Activated T-cell treated with anti-CD3 and anti-CD28 coated beads, Interleukin-2, amount 50 U/mL, for 4 hours (primary cell): ENCODE data around the gene MDFI. TPM values are rescaled to one million over a fixed set of nuclear protein-coding genes. Genes with fewer than 3 reads are reported as not detected.

ENCODE experiments used
- ATAC-seq, 2 donors: fragments of 200-7000 bp; cut with Tn5 transposase; one replicate each; pipeline ENCODE4 v1.10.0; 2021
- DNase-seq: peaks from one replicate; pipeline ENCODE4 v3.0.0-alpha.2; 2020
- H3K27me3 Mint-ChIP-seq: one replicate; pipeline ENCODE4 v1.8.0; 2021; ENCODE audit warnings: low read depth, mixed read lengths
- H3K36me3 Mint-ChIP-seq: one replicate; pipeline ENCODE4 v1.8.0; 2022; ENCODE audit warnings: mixed read lengths; ENCODE audit not compliant: insufficient read depth
- H3K4me1 Mint-ChIP-seq: one replicate; pipeline ENCODE4 v1.8.0; 2021; ENCODE audit warnings: low read depth, mixed read lengths
- H3K4me3 Mint-ChIP-seq: one replicate; pipeline ENCODE4 v1.8.0; 2021; ENCODE audit warnings: mild to moderate bottlenecking, moderate library complexity, mixed read lengths
- H3K9me3 Mint-ChIP-seq: one replicate; pipeline ENCODE4 v1.8.0; 2021; ENCODE audit warnings: mixed read lengths
- total RNA-seq, 3 donors: library from RNA; stranded (reverse); gene quantifications; one replicate each; pipeline ENCODE4 v1.2.1, GENCODE V29; 2021

MDFI gene
- total RNA-seq, 3 donors from 2014 or later: 0.49 TPM; not detected in 2

DNA sequence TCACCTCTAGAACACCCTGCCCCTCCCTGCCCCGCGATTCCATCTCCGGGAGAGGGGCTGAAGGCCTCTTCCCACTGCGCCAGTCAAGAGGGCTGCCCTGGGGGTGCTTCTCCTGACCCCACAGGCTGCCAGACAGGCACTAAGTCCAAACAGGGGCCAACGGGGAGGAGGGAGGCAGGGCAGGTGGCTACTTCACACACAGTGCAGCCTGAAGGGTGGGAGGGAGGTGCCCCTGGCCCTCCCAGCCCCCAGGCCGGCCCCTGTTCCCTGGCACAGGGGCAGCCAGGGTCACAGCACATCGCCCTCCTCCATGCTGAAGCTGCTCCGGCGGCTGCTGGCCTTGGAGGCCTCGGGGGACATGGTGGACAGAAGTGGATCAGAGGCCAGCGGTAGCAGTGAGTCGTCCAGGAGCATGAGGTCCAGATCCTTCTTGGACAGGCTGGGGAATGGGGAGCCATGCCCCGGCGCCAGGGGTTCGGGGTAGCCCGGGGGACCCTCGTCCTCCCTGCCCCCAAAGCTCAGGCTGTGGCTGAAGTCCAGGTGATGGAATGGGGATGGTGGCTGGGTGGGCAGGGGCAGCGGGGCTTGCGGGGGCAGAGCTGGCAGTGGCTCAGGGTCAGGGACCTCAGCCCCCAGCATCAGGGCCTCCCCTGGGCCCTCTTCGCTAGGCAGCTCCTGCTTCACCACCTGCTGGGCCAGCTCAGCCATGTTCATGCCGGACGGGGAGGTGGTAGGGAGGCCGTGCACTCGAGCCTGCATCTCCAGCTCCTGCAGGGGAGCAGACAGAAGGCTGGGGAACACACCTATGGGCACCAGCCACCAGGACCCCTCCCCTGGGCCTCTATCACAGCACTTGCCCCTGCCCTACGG is 46.3 kb downstream of the MDFI start:
- Mint-ChIP-seq H3K4me3 (no peak overlapping the region), H3K36me3 (peaks cover 5% of the 10 kb centered on the region), H3K9me3 (no peaks in the 10 kb centered on the region), H3K27me3 (no peaks in the 10 kb centered on the region), H3K4me1 (peaks cover 9% of the 10 kb centered on the region)
- DNase-seq (no peak), ATAC-seq (no peak)

- Mint-ChIP-seq H3K9me3 (no peaks in the 10 kb centered on the region), H3K27me3 (no peaks in the 10 kb centered on the region), H3K4me1 (peaks cover 9% of the 10 kb centered on the region), H3K36me3 (peaks cover 5% of the 10 kb centered on the region), H3K4me3 (no peak overlapping the region)
- DNase-seq (no peak), ATAC-seq (no peak)
Measured at GRCh38 chr6:41685641-41686380, 47.5 kb downstream of the MDFI start.

- Mint-ChIP-seq H3K9me3 (no peaks in the 10 kb centered on the region), H3K4me3 (no peak overlapping the region), H3K27me3 (no peaks in the 10 kb centered on the region), H3K36me3 (peaks cover 5% of the 10 kb centered on the region), H3K4me1 (peaks cover 7% of the 10 kb centered on the region)
- no peak for DNase-seq
- ATAC-seq: no peak
Measured at GRCh38 chr6:41687501-41688175, 49.4 kb downstream of the MDFI start.

GRCh38 chr6:41688256-41688965 is 50.1 kb downstream of the MDFI start:
- Mint-ChIP-seq H3K27me3 (no peaks in the 10 kb centered on the region), H3K36me3 (peaks cover 5% of the 10 kb centered on the region), H3K4me1 (peaks cover 4% of the 10 kb centered on the region), H3K9me3 (no peaks in the 10 kb centered on the region), H3K4me3 (no peak overlapping the region)
- no peak for ATAC-seq
- DNase-seq: no peak

GRCh38 chr6:41689171-41690008 is 51.1 kb downstream of the MDFI start:
- peaks cover 3% of the 10 kb centered on the region for H3K36me3 Mint-ChIP-seq
- no peak for DNase-seq
- H3K4me1 Mint-ChIP-seq: no peaks in the 10 kb centered on the region
- no peak for ATAC-seq
- H3K4me3 Mint-ChIP-seq: no peak overlapping the region
- H3K27me3 Mint-ChIP-seq: no peaks in the 10 kb centered on the region
- H3K9me3 Mint-ChIP-seq: no peaks in the 10 kb centered on the region

DNA sequence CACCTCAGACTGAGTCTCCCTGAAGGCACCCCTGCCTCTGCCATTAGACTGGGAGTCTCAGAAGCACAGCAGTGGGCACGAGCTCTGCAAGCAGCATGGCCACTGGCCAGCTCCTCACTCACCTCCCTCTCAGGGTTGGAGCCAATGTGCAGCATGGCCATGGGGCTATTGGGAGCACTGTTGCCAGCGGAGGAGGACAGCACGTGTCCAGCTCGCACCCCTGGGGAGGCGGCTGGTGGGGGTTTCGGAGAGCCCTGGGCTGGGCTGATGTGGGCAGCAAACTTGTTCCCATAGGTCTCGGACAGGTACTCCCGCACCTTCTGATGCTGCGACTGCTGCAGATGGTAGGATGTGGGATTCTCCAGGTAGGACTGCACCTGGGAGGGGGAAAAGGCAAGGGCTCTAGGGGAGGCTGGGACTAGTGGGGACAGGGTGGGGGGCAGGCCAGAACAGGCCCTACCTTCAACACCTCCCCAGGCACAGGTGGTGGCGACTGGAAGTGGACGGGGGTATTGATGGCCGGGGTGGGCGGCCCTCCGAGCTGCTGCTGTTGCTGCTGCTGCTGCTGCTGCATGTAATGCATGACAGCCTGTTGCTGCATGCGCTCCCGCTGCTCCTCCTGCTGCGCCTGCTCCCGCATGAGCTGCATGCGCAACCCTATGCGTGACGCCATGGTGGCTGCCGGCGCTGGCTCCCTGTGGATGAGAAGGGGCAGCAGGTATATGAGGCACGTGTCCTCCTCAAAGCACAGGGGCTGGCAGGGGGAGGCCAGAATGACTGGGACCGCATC is 52.5 kb downstream of the MDFI start:
- ATAC-seq: no peak
- peaks cover 3% of the 10 kb centered on the region for H3K36me3 Mint-ChIP-seq

DNA sequence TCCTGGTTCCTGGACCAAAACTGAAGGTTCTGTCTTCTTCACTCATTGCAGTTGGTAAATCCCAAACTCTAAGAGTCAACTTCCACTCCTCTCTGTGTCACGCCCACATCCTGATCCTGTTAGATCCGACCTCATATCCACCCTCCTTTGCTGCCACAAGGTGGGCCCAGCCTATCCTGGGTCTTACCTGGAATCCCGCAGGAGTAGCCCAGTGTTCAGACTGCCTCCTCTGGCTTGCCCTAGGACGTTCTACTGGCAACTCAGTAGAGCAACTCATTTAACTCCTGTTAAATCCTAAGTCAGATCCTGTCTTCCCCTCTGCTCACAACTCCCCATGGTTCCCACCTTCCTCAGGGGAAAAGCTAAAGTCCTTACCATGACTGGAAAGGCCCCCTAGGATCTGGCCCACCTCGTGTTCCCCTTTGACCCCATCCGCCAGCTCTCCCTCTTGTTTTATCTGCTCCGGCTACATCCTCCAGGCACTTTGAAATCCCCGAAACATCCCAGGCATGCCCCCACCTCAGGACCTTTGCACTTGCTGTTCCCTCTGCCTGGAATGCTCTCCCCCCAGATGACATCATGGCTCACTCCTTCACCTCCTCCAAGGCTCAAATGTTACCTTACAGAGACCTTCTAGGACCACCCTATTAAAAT is 53.3 kb downstream of the MDFI start:
- H3K9me3 Mint-ChIP-seq: no peaks in the 10 kb centered on the region
- H3K27me3 Mint-ChIP-seq: no peaks in the 10 kb centered on the region
- no peaks in the 10 kb centered on the region for H3K4me1 Mint-ChIP-seq
- H3K4me3 Mint-ChIP-seq: no peak overlapping the region
- ATAC-seq (no peak), DNase-seq (no peak)
- H3K36me3 Mint-ChIP-seq: peaks cover 3% of the 10 kb centered on the region

More for the DNA sequence above, 52.5 kb downstream of the MDFI start:
- no peak for DNase-seq
- no peak overlapping the region for H3K4me3 Mint-ChIP-seq
- no peaks in the 10 kb centered on the region for H3K9me3 Mint-ChIP-seq
- no peaks in the 10 kb centered on the region for H3K4me1 Mint-ChIP-seq
- H3K27me3 Mint-ChIP-seq: no peaks in the 10 kb centered on the region

- Mint-ChIP-seq H3K27me3 (no peaks in the 10 kb centered on the region), H3K4me3 (no peak overlapping the region), H3K36me3 (peaks cover 3% of the 10 kb centered on the region), H3K9me3 (no peaks in the 10 kb centered on the region), H3K4me1 (no peaks in the 10 kb centered on the region)
- no peak for ATAC-seq
- DNase-seq: no peak
Measured at GRCh38 chr6:41692080-41692675, 53.9 kb downstream of the MDFI start.

- Mint-ChIP-seq H3K27me3 (no peaks in the 10 kb centered on the region), H3K4me3 (no peak overlapping the region), H3K9me3 (no peaks in the 10 kb centered on the region), H3K4me1 (no peaks in the 10 kb centered on the region), H3K36me3 (peaks cover 7% of the 10 kb centered on the region)
- DNase-seq (no peak), ATAC-seq (no peak)
Measured at GRCh38 chr6:41692730-41693129, 54.5 kb downstream of the MDFI start.

DNA sequence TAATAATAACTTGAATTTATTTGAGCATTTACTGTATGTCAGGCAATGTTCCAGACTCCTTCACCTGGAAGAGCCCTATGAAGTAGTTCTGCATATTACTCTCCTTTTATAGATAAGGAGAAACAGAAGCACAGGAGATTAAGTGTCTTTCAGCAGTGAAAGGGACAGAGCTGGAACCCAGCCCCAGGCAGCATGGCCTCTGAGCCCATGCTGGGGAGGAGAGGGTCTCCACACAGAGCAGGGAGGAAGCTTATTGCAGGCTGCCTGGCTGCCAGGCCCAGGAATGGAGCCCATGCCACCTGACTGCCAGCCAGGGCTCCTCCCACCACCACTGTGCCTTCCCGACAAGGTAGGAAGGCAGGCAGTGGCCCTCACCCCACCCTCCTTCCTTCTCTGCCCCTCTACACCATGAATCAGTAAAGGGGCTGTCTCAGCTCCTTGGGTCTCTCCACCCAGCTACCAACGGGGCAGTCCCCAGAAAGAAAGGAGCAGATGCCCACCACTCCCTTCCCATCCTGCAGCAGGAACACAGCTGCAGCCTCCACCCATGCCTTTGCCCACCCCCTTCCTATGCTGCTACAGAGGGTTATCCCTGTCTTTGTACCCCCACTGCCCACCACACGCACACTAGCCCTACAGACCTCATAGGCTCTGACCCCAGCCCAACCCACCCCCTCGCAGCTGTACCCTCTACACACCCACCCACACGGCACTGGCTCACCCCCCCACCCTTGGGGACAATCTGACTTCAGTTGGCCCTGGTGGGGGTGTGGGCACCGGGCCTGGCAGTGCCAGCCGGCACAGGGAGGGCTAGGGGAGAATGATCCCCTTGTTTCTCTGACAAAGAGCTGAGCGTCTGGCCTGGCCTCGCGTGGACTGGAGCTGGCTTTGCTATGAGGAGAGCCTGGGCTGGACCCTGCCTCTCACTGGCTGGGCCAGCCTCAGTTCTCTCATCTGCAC is 55.3 kb downstream of the MDFI start:
- H3K27me3 Mint-ChIP-seq: no peaks in the 10 kb centered on the region
- H3K9me3 Mint-ChIP-seq: no peaks in the 10 kb centered on the region
- no peak overlapping the region for H3K4me3 Mint-ChIP-seq
- H3K36me3 Mint-ChIP-seq: peaks cover 3% of the 10 kb centered on the region
- no peaks in the 10 kb centered on the region for H3K4me1 Mint-ChIP-seq
- DNase-seq (no peak), ATAC-seq (no peak)

- no peak for DNase-seq
- Mint-ChIP-seq H3K36me3 (peaks cover 3% of the 10 kb centered on the region), H3K9me3 (no peaks in the 10 kb centered on the region), H3K27me3 (no peaks in the 10 kb centered on the region), H3K4me1 (no peaks in the 10 kb centered on the region), H3K4me3 (no peak overlapping the region)
- no peak for ATAC-seq
Measured at GRCh38 chr6:41694815-41695526, 56.7 kb downstream of the MDFI start.
